DOHH2 (cell line): ENCODE results near the gene GTPBP3.

Source experiments
- H3F3A ChIP-seq: fragments of 200-600 bp; sonication (generic), shearing (Covaris generic); 2 replicates; pipeline ENCODE4 v1.6.0; 2016; ENCODE audit warnings: antibody characterized with exemption, mild to moderate bottlenecking; ENCODE audit not compliant: control insufficient read depth, insufficient read depth
- H3K27ac ChIP-seq: fragments of 200-600 bp; sonication (generic); 2 replicates; pipeline ENCODE4 v1.5.1; 2014; ENCODE audit warnings: low read depth, mild to moderate bottlenecking, low read length, moderate library complexity
- H3K27me3 ChIP-seq: fragments of 200-600 bp; sonication (generic); 2 replicates; pipeline ENCODE4 v1.6.1; 2014; ENCODE audit warnings: mild to moderate bottlenecking, low read length, mixed read lengths; ENCODE audit not compliant: control insufficient read depth
- H3K36me3 ChIP-seq: fragments of 200-600 bp; sonication (generic); 2 replicates; pipeline ENCODE4 v1.6.1; 2014; ENCODE audit warnings: mild to moderate bottlenecking, low read length, moderate library complexity, mixed read lengths; ENCODE audit not compliant: control insufficient read depth
- H3K4me1 ChIP-seq: fragments of 200-600 bp; sonication (generic); 2 replicates; pipeline ENCODE4 v1.6.1; 2014; ENCODE audit warnings: mild to moderate bottlenecking, low read length, mixed read lengths; ENCODE audit not compliant: control insufficient read depth
- H3K4me2 ChIP-seq: fragments of 200-600 bp; sonication (generic); 2 replicates; pipeline ENCODE4 v1.6.0; 2014; ENCODE audit warnings: mild to moderate bottlenecking, low read length, moderate library complexity
- H3K4me3 ChIP-seq: fragments of 200-600 bp; sonication (generic); 2 replicates; pipeline ENCODE4 v1.5.1; 2014; ENCODE audit warnings: mild to moderate bottlenecking, low read length, mixed read lengths
- H3K79me2 ChIP-seq: fragments of 200-600 bp; sonication (generic); 2 replicates; pipeline ENCODE4 v1.6.1; 2014; ENCODE audit warnings: mild to moderate bottlenecking, low read length, mixed read lengths; ENCODE audit not compliant: control insufficient read depth
- H3K9me2 ChIP-seq: fragments of 200-600 bp; sonication (generic); replicated peaks from 2 replicates; pipeline ENCODE4 v1.6.1; 2014; ENCODE audit warnings: mild to moderate bottlenecking, low read length, mixed read lengths; ENCODE audit not compliant: control insufficient read depth
- H3K9me3 ChIP-seq: fragments of 200-600 bp; sonication (generic); 2 replicates; pipeline ENCODE4 v1.6.1; 2014; ENCODE audit warnings: antibody characterized with exemption, low read length, mixed read lengths; ENCODE audit not compliant: control insufficient read depth, insufficient read depth
- H4K20me1 ChIP-seq: fragments of 200-600 bp; sonication (generic); 2 replicates; pipeline ENCODE4 v1.6.0; 2014; ENCODE audit warnings: low read depth, mild to moderate bottlenecking, antibody characterized with exemption, low read length, moderate library complexity; ENCODE audit not compliant: control insufficient read depth, insufficient read depth
- CTCF ChIP-seq: fragments of 200-600 bp; sonication (generic); IDR thresholded peaks from one replicate; pipeline ENCODE4 v1.5.1; 2014; ENCODE audit warnings: antibody characterized with exemption, mild to moderate bottlenecking, low read depth, low read length; ENCODE audit not compliant: poor library complexity, severe bottlenecking
- EZH2phosphoT487 ChIP-seq: fragments of 200-600 bp; sonication (generic); IDR thresholded peaks from 2 replicates; pipeline ENCODE4 v1.6.1; 2017; ENCODE audit warnings: borderline replicate concordance, mild to moderate bottlenecking, antibody characterized with exemption, low read length, moderate library complexity, mixed read lengths

Gene GTPBP3

GRCh38 chr19:17329366-17330261, 7.7 kb upstream of the GTPBP3 start:
- Histone ChIP-seq H3K4me2 (peak overlapping the region; percentile 57), H3K9me2 (no peaks in the 10 kb centered on the region), H3K27ac (no peak overlapping the region), H3K4me3 (no peak overlapping the region), H3K27me3 (peaks cover 8% of the 10 kb centered on the region), H3K79me2 (no peaks in the 10 kb centered on the region), H4K20me1 (no peaks in the 10 kb centered on the region), H3K4me1 (peaks cover 24% of the 10 kb centered on the region), H3F3A (peaks cover 5% of the 10 kb centered on the region), H3K36me3 (peaks cover 4% of the 10 kb centered on the region; the same call in 1 of the 2 replicates), H3K9me3 (peaks cover 10% of the 10 kb centered on the region; the same call in 1 of the 2 replicates)
- no peak for TF ChIP-seq CTCF
- TF ChIP-seq EZH2phosphoT487 = no peak

GRCh38 chr19:17330262-17331044, 6.9 kb upstream of the GTPBP3 start:
- Histone ChIP-seq H3K9me2 (no peaks in the 10 kb centered on the region), H3K4me3 (no peak overlapping the region), H3K4me1 (peaks cover 31% of the 10 kb centered on the region), H3K4me2 (no peak overlapping the region), H3K27me3 (peaks cover 8% of the 10 kb centered on the region), H3K36me3 (peaks cover 4% of the 10 kb centered on the region; the same call in 1 of the 2 replicates), H4K20me1 (no peaks in the 10 kb centered on the region), H3K79me2 (no peaks in the 10 kb centered on the region), H3F3A (peaks cover 10% of the 10 kb centered on the region), H3K9me3 (peaks cover 10% of the 10 kb centered on the region; the same call in 1 of the 2 replicates), H3K27ac (no peak overlapping the region)
- TF ChIP-seq EZH2phosphoT487 = no peak
- TF ChIP-seq CTCF = no peak

- Histone ChIP-seq H3K79me2 (no peaks in the 10 kb centered on the region), H3K4me3 (no peak overlapping the region), H3K9me3 (peaks cover 10% of the 10 kb centered on the region; the same call in 1 of the 2 replicates), H3K27me3 (peaks cover 8% of the 10 kb centered on the region), H3K9me2 (no peaks in the 10 kb centered on the region), H3F3A (peaks cover 14% of the 10 kb centered on the region), H3K36me3 (peaks cover 4% of the 10 kb centered on the region; the same call in 1 of the 2 replicates), H3K4me2 (no peak overlapping the region), H3K4me1 (peaks cover 38% of the 10 kb centered on the region), H3K27ac (no peak overlapping the region), H4K20me1 (no peaks in the 10 kb centered on the region)
- TF ChIP-seq CTCF = no peak
- TF ChIP-seq EZH2phosphoT487 = no peak
Measured at GRCh38 chr19:17331045-17331558, 6.3 kb upstream of the GTPBP3 start.
